HL-60/S4 treated with phorbol 12-myristate 13-acetate at 8.2 ng/mL for 4 days and 3 days (cell line): ENCODE data around the gene TOB1.

Experiments used
- in situ Hi-C: fragments of 300-500 bp; cut with MboI; formaldehyde crosslinking; loops from 2 replicates; pipeline ENCODE4 v1.15.0; 2022; ENCODE audit warnings: low sequenced_read_pairs

TOB1 gene

GRCh38 chr17:50866261-50866949 lies at the start of gene TOB1:
Gene TOB1, minus strand, starts transcription at chr17:50866354. Its CDS starts 2,337 bp downstream, at chr17:50864017.
- in situ Hi-C loops, result no loop called here

GRCh38 chr17:50914505-50915063 lies 48.4 kb upstream of the TOB1 start:
- in situ Hi-C loops, result no loop called here

- in situ Hi-C loops, result no loop called here
Measured at GRCh38 chr17:50913120-50913519, 47.0 kb upstream of the TOB1 start.

GRCh38 chr17:50911890-50912289 lies 45.7 kb upstream of the TOB1 start:
- in situ Hi-C loops, result no loop called here

- in situ Hi-C loops, result no loop called here
Measured at GRCh38 chr17:50911450-50911849, 45.3 kb upstream of the TOB1 start.

- in situ Hi-C loops, result no loop called here
Measured at GRCh38 chr17:50909765-50910605, 43.8 kb upstream of the TOB1 start.

- in situ Hi-C loops, result no loop called here
Measured at GRCh38 chr17:50908860-50909764, 43.0 kb upstream of the TOB1 start.

GRCh38 chr17:50908140-50908859 lies 42.1 kb upstream of the TOB1 start:
- in situ Hi-C loops, result no loop called here

GRCh38 chr17:50906443-50906842 lies 40.3 kb upstream of the TOB1 start:
- in situ Hi-C loops, result no loop called here

- in situ Hi-C loops, result no loop called here
Measured at GRCh38 chr17:50905460-50905803, 39.3 kb upstream of the TOB1 start.

- in situ Hi-C loops, result no loop called here
Measured at GRCh38 chr17:50904518-50905459, 38.6 kb upstream of the TOB1 start.

- in situ Hi-C loops, result no loop called here
Measured at GRCh38 chr17:50903604-50904517, 37.7 kb upstream of the TOB1 start.

- in situ Hi-C loops, result no loop called here
Measured at GRCh38 chr17:50902372-50903353, 36.5 kb upstream of the TOB1 start.

GRCh38 chr17:50900383-50900892 lies 34.3 kb upstream of the TOB1 start:
- in situ Hi-C loops, result no loop called here

- in situ Hi-C loops, result no loop called here
Measured at GRCh38 chr17:50899559-50900319, 33.6 kb upstream of the TOB1 start.

GRCh38 chr17:50899005-50899460 lies 32.9 kb upstream of the TOB1 start:
- in situ Hi-C loops, result no loop called here
